Stimulated activated CD8-positive, alpha-beta memory T cell treated with anti-CD3 and anti-CD28 coated beads, Interleukin-15, amount 100 ng/mL, for 1 hour (primary cell): ENCODE measurements around the gene PCDH9.

Source experiments
- DNase-seq: peaks from one replicate; pipeline ENCODE4 v3.0.0-alpha.2; 2020; ENCODE audit warnings: low read depth

PCDH9 gene

DNA sequence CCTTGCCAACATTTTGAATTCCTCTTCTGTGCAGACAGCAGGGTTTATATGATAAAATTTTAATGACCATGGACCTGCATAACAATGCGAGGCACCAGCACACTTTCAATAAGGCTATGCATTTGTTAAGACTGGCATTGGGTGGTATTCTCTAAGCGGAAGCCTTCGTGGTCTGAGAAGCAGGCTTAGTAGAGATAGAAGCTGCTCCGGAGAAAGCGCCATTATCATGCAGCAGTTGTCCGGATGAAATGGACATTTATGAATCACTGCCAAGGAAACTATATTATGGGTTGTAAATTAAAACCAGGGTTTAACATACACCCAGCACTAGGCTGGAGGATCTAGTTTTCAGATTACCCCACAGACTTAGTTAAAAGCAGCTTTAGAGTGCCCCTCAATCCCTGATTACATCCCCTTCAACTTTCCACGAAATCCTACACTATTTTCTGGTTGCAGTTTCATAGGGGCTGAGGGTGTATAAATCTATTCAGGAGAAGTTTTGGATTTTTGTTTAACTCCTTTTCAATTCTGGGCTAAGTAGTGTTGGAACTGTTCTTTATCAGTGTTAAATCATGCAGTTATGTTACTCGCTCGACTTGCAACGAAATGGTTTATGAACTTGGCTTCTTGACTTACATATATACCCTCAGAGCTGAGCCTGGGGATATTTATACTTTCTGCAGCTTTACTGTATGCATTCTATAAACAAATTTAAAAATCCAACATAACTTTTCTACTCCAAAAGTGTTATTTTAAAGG lies 193.3 kb downstream of the PCDH9 start:
- DNase-seq: no peak

DNA sequence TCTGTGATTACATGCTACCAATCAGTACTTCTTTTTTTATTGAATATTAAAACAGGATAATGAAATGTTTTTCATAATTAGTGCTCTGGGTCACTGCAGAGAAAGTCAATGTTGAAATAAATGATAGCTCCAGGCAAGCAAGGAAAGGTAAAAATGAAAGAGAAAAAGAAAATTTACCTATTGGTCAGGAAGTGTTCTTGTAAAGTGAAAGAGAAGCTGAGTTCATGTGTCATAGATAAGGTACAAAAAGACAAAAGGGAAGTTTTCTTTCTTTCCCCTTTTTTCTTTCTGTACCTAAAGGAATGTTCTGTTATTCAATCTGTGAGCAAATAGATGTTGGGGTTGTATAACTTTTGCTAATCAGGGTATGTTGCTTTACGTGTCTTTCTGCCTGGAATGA lies 197.0 kb downstream of the PCDH9 start:
- DNase-seq: no peak

DNA sequence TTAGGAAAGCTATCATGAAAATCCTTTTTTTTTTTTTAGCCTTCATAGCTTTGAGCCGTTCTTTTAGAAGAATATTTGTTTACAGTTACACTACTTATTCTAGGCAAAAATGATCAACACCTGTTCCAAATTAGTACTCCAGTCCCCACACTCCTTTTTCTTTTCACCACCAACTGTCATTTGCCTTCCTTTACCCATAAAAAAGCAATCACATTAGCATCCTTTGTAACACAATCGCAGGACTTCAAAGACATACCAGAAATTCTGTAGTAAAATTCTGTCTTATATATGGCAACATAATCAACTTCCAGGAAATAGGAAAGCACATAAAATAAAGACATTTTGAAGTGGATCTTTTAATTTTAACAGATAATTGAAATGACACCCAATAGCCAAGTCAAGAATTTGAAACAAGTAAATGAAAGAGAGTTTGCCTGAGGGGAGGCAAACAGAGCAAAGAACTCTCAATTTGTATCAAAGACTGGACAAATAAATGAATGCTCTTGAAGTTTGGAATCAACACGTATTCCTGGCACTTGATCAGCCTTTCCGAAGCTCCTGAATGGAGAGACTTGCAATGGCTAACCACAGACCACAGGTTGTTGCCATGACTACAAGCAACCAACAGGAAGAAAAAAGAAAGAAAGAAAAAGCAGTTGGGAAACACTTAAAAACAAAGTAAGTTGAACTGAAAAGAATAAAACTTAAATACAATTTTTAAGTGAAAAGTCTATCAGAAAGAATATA lies 206.8 kb downstream of the PCDH9 start:
- no peak for DNase-seq

DNA sequence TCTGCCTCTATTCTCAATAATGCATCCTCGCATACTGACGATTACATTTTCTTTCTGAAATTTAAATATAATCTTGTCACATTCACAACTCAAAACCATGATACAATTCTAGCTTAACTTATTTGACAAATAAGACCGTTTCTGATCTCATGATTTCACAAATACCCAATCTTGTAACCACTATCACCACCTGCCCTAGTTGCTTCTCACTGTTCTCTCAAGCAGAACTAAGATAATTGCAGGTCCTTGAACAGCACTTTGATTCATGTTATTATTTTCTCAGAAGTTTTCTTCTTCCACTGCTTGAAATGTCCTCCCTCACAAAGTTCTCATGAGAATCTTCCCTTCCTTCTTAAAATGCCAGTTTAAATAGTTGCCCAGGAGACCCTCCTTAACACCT lies 211.4 kb downstream of the PCDH9 start:
- DNase-seq: no peak

DNA sequence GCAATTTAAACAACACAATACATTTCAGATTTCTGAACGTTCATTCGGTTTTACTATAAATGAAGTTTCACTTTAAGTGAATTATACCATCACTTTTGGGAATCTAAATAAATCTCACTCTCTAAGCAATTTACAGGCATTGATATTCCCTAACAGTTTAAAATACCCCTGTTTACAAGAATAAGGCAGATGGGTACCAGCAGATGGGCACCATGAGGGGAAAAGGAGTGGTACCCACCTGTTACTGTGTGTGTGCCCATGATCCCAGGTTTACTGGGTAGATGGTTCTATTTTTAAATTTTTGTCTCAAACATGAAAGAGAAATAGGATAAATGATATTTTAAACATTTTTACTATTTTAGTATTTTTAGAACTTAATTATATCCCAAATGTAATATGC lies 212.9 kb downstream of the PCDH9 start:
- no peak for DNase-seq

DNA sequence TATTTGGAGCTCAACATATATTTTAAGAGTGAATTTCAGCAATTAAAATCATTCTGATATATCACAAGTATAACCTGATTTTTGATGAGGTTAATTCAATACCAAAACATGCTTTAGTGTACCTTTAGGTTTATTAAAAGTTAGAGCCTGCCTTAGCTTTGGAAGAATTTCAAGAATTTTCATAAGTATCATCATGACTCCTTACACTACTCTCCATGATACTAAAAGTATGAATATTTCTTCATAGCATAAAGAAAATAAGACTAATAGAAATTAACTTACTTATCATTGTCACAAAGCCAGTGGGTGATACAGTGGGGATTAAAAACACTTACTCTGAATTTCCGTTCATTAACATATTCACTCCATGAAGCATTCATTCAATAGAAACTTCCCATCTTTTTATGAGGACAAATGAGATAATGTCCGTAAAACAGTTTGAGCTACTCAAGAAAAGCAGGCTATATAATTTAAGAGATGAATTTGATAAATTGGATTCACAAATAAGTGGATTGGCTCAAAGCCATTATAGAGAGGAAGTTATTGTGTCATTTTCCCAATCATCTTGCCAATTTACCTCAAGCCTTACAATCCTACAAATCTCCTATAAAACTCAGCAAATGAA lies 214.0 kb downstream of the PCDH9 start:
- no peak for DNase-seq

DNA sequence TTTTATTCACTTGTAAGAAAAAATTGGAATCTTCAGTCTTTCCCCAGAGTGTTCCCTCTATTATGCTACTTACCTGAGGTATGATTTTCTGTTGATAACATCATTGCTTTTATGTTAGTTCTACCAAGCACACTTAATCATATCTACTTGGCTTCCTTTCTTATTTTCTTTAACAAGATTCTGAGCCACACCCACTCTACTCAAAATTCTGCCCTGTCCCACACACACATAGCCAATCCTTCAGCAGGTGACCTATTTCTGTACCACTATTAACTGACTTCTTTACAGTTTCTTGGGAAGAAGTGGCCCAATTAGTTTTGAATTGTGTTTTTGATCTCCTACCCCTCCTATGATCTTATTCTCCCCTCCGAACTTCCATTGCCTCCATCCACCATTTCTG lies 215.7 kb downstream of the PCDH9 start:
- DNase-seq: no peak

DNA sequence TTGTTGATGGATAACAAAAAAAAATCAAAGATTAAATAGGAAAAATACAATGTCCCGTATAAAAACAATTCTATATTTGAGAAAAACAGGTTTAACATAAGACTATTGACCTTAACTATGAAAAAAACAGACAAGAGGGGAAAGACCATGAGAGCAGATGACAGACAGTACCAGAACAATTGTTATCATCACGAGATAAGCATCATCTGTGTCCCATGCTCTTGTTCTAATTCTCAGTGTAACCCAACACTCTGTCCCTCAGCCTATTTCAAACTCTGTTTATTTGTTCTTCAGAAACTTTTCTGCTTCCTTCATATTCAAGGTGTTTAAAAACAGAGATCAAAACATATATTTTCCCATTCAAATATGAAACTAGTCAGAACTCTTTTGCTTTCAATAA lies 216.4 kb downstream of the PCDH9 start:
- DNase-seq: no peak

DNA sequence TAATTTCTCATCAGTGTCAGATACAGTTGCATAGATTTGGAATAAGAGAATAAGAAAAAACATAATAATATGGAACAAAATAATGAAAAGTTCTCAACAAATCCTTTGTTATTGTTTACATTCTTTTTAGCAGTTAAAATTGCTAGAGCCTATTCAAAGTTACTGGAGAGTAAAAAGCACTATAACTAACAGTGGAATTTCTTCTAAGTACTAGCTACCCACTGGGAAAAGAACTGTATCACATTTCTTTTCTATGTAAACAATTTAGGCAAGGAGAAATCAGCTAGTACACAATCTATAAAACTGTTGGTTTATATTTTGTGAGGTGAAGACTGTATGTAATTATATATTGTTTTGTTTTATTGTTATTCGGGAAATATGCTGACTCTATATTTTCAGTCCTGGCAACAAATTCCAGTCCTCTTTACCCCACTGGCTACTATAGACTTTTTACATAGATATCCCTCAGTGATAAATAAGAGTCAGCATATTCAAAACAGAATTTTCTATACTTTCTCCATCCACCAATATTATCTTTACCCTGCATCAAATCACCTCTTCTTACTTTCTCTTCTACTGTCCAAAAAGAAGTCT lies 222.0 kb downstream of the PCDH9 start:
- no peak for DNase-seq

DNA sequence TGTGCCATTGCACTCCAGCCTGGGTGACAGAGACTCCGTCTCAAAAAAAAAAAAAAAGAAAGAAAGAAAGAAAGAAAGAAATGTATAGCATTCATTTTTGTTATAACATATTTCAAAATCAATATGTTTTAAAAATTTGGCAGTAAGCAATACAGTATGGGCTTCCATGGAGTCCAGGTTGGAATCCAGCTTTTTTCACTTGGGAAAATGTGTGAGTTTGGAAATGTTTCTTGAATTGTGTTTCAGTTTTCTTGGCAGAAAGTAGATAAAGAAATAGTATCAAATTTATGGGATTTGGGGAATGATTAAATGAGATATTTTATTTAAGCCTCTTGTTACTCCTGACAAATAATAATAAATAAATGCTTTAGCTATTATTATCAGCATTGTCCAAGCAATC lies 225.6 kb downstream of the PCDH9 start:
- DNase-seq: no peak

DNA sequence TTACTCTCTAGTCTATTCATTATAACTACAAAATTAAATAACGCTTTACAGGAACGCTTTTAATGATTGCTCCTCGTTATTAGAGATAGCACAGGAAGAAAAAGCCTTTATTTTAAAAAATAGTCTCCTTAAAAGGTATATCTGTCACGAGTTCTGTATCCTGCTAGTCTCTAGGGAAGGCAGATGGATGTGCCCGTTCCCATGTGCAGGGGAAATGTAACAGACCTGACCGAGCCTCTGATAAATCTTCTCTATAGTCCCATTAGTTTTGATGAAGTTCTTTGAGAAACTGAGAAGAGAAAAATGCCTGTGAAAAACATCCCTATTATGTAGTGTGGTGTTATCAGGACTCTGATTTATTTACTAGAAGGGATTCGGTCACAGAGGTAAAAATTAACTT lies 226.4 kb downstream of the PCDH9 start:
- DNase-seq: no peak

DNA sequence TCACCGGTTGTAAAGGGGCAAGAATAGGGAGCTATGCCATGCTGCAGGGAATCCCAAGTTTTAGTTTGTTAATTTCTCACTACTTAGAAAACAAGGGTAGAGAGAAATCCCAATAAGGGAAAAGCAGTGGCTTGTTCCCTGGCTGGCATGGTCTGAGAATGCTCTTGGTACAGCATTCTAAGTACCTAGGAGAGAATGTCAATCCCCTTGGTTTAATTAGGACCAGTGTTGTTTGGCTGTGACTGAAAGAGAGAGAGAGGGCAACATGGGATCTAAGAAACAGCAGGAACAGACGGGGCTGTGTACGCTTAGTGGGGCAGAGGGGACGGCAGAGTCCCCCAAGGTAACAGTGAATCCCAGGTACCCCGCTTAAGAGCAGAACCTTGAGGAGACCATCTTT lies 228.8 kb downstream of the PCDH9 start:
- no peak for DNase-seq

DNA sequence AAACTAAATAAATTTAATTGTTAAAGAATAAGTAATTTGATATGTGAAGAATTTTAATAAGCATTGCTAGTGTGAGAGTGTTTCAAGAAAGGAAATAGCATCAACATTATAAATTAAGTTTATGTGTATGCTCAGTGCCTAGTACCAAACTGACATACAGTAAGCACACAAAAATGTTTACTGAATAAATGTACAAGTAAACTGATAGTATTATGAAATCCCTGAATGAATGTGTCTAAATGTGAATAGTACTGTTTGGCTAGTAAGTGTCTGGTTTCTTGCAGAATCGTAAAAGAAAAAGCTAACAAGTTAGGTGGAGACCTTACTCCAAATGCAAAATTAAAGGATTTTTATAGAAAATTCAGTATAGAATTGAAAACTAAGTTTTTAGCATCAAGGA lies 233.6 kb downstream of the PCDH9 start:
- no peak for DNase-seq

DNA sequence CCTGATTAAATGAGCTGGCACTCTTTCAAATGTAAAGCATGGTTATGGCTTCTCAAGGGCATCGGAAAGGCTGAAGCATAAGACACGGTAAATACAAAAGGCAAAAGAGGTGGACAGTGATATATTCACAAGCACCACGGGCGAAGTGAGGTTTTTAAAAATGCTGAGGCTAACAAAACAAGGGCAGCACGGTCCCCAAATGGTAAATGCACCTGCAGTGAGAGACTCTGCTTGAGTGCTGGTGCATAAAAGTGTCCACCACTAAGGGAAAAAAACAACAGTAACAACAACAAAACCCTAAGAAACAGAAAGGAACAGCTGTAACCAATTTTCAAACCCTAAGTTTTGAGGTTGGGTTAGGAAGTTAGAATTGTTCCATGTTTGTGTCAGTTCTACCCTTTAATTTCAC lies 234.9 kb downstream of the PCDH9 start:
- no peak for DNase-seq

DNA sequence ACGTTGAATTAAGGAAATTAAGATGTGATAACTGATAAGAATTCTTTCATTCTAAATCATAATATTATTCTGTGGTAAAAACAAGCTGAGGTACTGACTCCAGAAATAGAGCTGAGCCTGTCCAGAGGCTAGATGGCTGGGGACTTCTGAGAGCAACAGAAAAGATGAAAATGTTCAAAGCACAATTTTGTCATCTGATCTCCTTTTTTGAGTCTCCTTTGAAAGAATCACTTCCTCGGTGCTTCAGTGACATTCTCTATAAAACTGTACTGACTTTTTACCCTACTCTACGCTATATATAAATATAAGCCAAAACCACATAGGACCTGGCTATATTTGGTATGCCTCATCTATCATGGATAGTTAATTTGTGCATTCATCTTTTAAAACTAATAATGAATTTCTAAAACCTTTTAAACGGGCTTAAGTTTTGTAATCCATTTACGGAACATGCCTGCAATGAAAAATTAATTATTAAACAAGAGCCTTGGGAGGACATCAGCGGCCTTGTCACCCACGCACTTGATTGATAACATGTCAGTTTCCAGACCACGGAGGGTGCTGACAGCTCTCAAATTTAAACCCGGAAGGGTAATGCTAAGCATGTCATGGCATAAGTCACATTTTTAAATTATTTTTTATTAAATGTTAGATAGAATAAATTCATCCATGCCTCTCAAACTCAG lies 235.5 kb downstream of the PCDH9 start:
- no peak for DNase-seq

DNA sequence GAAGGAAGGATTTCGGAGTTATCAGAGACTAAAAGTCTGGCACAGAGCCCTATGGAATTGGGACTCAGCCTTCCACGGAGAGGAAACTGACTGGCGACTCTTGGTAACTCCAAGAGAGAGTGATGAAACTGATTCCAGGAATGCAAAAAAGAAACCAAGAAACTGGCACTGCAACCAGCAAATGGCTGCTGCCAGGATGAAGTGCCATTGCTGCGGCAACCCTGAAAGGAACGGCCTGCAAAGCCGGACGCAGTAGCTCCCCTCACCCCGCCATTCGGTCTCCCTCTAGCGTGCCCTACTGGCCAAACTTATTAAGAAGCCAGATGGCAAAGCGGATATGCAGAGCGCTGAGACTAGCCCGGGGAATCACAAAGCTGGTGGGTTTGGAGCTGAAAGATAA lies 236.0 kb downstream of the PCDH9 start:
- no peak for DNase-seq

DNA sequence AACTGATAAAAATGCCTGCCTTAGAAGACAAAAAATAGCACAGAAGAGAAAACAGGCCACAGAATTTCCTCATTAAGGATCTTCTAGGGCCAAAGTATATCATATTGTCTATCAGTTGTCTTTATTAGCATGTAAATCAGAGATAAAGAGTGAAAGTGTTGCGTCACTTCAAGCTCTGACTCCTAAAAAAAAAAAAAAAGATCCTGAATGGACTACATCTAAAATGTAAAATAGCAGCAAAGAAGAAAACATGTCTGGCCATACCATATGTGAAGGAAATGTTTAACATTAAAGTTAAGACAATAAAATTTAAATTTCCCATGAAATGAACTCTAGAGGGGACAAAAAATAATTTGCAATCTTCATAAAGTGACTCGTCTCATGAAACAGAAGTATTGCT lies 237.4 kb downstream of the PCDH9 start:
- DNase-seq: no peak

DNA sequence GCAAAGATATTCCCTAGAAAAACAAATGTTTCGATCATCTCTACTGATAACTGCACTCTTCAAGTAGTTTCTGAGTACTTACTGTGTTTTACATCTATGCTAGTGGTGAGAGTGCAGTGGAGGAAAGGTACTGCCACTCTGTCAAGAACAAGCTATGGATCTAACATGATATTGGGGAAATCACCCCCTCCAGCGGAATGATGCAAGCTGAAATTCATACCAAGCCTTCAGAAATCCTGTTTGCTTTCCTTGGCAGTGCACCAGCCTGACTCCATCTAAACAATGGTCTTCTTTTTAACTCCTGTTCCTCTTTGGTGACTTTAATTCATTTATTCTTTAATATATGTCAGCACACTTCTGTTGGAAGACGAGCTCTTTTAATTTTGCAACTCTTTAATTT lies 238.0 kb downstream of the PCDH9 start:
- no peak for DNase-seq

DNA sequence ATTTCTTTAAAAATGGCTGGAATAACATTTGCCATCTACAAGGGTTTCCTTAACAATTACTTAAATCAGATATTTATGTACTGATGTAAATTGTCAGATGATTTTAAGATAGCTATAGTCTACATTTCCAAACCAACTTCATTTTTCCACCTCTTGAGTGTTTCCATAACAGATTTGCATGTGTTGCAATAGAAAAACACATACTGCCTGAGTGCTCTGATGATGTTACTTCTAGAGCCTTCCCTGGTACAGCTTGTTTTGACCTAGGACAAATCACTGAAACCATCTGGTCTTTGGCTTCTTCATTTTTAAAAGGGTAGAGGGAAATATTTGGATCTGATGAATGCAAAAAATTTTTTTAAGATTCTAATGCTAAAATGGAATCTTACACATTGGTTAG lies 245.9 kb downstream of the PCDH9 start:
- no peak for DNase-seq

DNA sequence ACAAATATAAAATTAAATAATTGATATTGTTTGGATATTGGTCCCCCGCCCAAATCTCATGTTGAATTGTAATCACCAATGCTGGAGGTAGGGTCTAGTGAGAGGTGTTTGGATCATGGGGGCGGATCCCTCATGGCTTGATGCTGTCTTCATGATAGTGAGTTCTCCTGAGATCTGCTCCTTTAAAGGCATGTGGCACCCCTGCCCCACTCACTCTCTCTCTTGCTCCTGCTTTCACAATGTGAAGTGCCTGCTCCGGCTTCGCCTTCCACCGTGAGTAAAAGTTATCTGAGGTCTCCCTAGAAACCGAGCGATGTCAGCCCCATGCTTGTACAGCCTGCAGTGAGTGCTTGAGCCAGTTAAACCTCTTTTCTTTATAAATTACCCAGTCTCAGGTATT lies 248.2 kb downstream of the PCDH9 start:
- no peak for DNase-seq

DNA sequence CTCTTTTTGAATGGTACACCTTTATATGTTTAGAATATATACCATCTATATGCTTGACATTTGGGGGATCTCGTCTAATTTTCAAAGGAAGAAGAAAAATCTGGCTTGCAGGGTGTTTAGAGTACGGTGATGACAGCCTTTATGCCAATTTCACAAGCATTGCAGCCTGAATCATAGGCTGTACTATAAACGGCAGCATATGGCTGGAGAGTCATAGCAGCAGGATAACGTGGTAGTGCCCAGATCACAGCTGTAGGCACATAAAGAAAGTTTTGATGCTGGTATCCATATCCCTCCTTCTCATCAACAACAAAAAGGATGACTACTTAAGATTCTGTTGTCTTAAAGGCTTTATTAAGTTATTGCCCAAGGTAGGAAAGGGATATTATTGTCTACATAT lies 253.0 kb downstream of the PCDH9 start:
- no peak for DNase-seq

DNA sequence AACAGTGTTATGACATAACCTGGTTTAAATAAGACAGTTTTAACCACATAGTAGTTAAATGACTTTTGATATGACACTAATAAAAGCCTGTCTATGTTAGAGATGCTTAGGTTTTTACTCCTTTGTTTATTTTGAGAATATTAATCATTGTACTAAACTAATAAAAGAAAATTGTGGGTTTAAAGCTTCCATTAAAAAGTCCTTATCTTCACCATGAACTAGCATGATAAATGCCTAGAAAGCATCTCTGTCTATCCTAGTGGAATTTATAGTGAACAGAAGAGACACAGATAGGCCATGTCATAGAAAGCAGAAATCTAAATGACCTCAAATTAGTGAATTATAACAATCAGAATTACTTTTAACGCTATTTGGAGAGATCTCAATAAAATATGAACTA lies 255.2 kb downstream of the PCDH9 start:
- no peak for DNase-seq
